Chondrocyte (in vitro differentiated cells): ENCODE data around the gene DNAL1. TPM values are rescaled to one million over a fixed set of nuclear protein-coding genes. Genes with fewer than 3 reads are reported as not detected.
"Not testable (repeated sequence)": the region's sequence is repeated elsewhere in the genome, so short reads cannot be mapped to it uniquely, and the experiment has no call there.

ENCODE experiments used
- DNase-seq: peaks from one replicate; pipeline ENCODE4 v3.0.0; 2021; ENCODE audit warnings: mixed read lengths, low spot score
- H3K27ac Mint-ChIP-seq: one replicate; pipeline ENCODE4 v1.8.0; 2021; ENCODE audit warnings: mild to moderate bottlenecking, moderate library complexity, mixed read lengths; ENCODE audit not compliant: unreplicated experiment
- H3K27me3 Mint-ChIP-seq: 2 replicates; pipeline ENCODE4 v1.8.0; 2021; ENCODE audit warnings: low read depth, mixed read lengths
- H3K36me3 Mint-ChIP-seq: 2 replicates; pipeline ENCODE4 v1.8.0; 2021; ENCODE audit warnings: low read depth, mixed read lengths
- H3K4me1 Mint-ChIP-seq: 2 replicates; pipeline ENCODE4 v1.8.0; 2021; ENCODE audit warnings: low read depth, mild to moderate bottlenecking, mixed read lengths
- H3K4me3 Mint-ChIP-seq: one replicate; pipeline ENCODE4 v1.8.0; 2021; ENCODE audit warnings: mild to moderate bottlenecking, moderate library complexity, mixed read lengths; ENCODE audit not compliant: unreplicated experiment
- H3K9me3 Mint-ChIP-seq: 2 replicates; pipeline ENCODE4 v1.8.0; 2021; ENCODE audit warnings: low read depth, mixed read lengths
- total RNA-seq: library from RNA; stranded (reverse); gene quantifications from 3 replicates; pipeline ENCODE4 v1.2.1, GENCODE V29; 2021
- TF ChIP-seq, protein P1 (sequence below): fragments of 200-600 bp; sonication (generic); IDR thresholded peaks from 2 replicates; pipeline ENCODE4 v1.5.0; 2021; ENCODE audit warnings: antibody characterized with exemption, mild to moderate bottlenecking, moderate library complexity

The DNAL1 gene
- total RNA-seq, 1 donor from 2014 or later: 15.2 TPM

DNA sequence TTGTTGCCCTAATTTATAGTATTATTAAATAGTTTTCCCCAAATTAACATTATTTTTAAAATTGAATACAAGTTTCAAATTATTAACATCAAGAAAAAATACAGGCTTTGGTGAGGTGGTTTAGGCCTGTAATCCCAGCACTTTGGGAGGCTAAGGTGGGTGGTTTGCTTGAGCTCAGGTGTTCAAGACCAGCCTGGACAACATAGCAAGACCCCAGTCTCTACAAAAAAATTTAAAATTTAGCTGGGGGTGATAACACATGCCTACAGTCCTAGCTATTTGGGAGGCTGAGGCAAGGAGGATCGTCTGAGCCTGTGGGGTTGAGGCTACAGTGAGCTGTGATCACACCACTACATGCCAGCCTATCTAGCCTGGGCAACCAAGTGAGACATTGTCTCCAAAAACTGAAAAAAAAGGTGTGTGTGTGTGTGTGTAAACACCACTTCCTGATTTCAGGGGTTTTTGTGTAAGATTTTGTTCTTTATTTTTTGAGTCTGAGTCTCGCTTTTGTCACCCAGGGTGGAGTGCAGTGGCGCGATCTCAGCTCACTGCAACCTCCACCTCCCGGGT, 3.9 kb upstream of the DNAL1 start:
- TF ChIP-seq, protein P1, sequence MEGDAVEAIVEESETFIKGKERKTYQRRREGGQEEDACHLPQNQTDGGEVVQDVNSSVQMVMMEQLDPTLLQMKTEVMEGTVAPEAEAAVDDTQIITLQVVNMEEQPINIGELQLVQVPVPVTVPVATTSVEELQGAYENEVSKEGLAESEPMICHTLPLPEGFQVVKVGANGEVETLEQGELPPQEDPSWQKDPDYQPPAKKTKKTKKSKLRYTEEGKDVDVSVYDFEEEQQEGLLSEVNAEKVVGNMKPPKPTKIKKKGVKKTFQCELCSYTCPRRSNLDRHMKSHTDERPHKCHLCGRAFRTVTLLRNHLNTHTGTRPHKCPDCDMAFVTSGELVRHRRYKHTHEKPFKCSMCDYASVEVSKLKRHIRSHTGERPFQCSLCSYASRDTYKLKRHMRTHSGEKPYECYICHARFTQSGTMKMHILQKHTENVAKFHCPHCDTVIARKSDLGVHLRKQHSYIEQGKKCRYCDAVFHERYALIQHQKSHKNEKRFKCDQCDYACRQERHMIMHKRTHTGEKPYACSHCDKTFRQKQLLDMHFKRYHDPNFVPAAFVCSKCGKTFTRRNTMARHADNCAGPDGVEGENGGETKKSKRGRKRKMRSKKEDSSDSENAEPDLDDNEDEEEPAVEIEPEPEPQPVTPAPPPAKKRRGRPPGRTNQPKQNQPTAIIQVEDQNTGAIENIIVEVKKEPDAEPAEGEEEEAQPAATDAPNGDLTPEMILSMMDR: no peak
- H3K4me1 Mint-ChIP-seq: peaks cover 39% of the 10 kb centered on the region
- H3K27ac Mint-ChIP-seq: no peak overlapping the region
- H3K4me3 Mint-ChIP-seq: no peak overlapping the region
- H3K36me3 Mint-ChIP-seq: no peaks in the 10 kb centered on the region
- no peaks in the 10 kb centered on the region for H3K9me3 Mint-ChIP-seq
- no peak for DNase-seq
- H3K27me3 Mint-ChIP-seq: no peaks in the 10 kb centered on the region

- DNase-seq: no peak
- peak overlapping the region; percentile 98 for H3K4me3 Mint-ChIP-seq
- TF ChIP-seq, protein P1: no peak
- H3K36me3 Mint-ChIP-seq: no peaks in the 10 kb centered on the region
- H3K9me3 Mint-ChIP-seq: no peaks in the 10 kb centered on the region
- H3K4me1 Mint-ChIP-seq: peaks cover 24% of the 10 kb centered on the region
- no peaks in the 10 kb centered on the region for H3K27me3 Mint-ChIP-seq
- H3K27ac Mint-ChIP-seq: peak overlapping the region; percentile 87
Observed at GRCh38 chr14:73645248-73645610, 443 bp downstream of the DNAL1 start.

- Mint-ChIP-seq H3K4me1 (peaks cover 1% of the 10 kb centered on the region), H3K9me3 (no peaks in the 10 kb centered on the region), H3K4me3 (no peak overlapping the region)
Observed at GRCh38 chr14:73651005-73651404, 6.2 kb downstream of the DNAL1 start.

GRCh38 chr14:73655851-73656250, 11.1 kb downstream of the DNAL1 start:
- DNase-seq: no peak
- Mint-ChIP-seq H3K4me1 (no peaks in the 10 kb centered on the region), H3K27ac (no peak overlapping the region), H3K36me3 (peaks cover 7% of the 10 kb centered on the region), H3K27me3 (no peaks in the 10 kb centered on the region), H3K4me3 (no peak overlapping the region), H3K9me3 (no peaks in the 10 kb centered on the region)
- TF ChIP-seq, protein P1: no peak

More at GRCh38 chr14:73651005-73651404, 6.2 kb downstream of the DNAL1 start:
- Mint-ChIP-seq H3K36me3 (peaks cover 3% of the 10 kb centered on the region), H3K27ac (no peak overlapping the region), H3K27me3 (no peaks in the 10 kb centered on the region)
- TF ChIP-seq, protein P1: no peak
- no peak for DNase-seq

- H3K27ac Mint-ChIP-seq, DNase-seq, H3K4me3 Mint-ChIP-seq, H3K9me3 Mint-ChIP-seq, H3K27me3 Mint-ChIP-seq: not testable (repeated sequence)
- Mint-ChIP-seq H3K4me1 (peaks cover 13% of the 10 kb centered on the region), H3K36me3 (peaks cover 12% of the 10 kb centered on the region)
Observed at GRCh38 chr14:73659202-73659601, 14.4 kb downstream of the DNAL1 start.

- TF ChIP-seq, protein P1: no peak
- peaks cover 12% of the 10 kb centered on the region for H3K36me3 Mint-ChIP-seq
- H3K9me3 Mint-ChIP-seq: peaks cover 7% of the 10 kb centered on the region
- H3K27me3 Mint-ChIP-seq: no peaks in the 10 kb centered on the region
- H3K4me1 Mint-ChIP-seq: peaks cover 13% of the 10 kb centered on the region
- H3K27ac Mint-ChIP-seq: no peak overlapping the region
- no peak for DNase-seq
- H3K4me3 Mint-ChIP-seq: no peak overlapping the region
Observed at GRCh38 chr14:73660511-73660910, 15.7 kb downstream of the DNAL1 start.
